Ovary (tissue), 9 donors: ENCODE results near the gene ROGDI. TPM values are rescaled to one million over a fixed set of nuclear protein-coding genes. Genes with fewer than 3 reads are reported as not detected.

Experiments used
- DNase-seq, 5 donors: peaks; one replicate each; pipeline ENCODE4 v3.0.0-alpha.2; 2019 to 2020
- H3K27ac ChIP-seq, 2 donors: fragments of 200-600 bp; one replicate each; pipeline versions ENCODE4 v1.5.1 to v1.8.0; 2019 to 2022
- H3K27me3 ChIP-seq: fragments of 200-600 bp; one replicate; pipeline ENCODE4 v1.8.0; 2022
- H3K36me3 ChIP-seq: fragments of 200-600 bp; sonication (generic); one replicate; pipeline ENCODE4 v1.5.1; 2019
- H3K4me1 ChIP-seq: one replicate; pipeline ENCODE4 v1.8.1; 2013; ENCODE audit warnings: mild to moderate bottlenecking, moderate library complexity; ENCODE audit not compliant: insufficient read depth
- H3K4me3 ChIP-seq: fragments of 200-600 bp; sonication (generic); one replicate; pipeline ENCODE4 v1.5.1; 2017
- H3K9me3 ChIP-seq, 2 donors: fragments of 200-600 bp in 1 of 2; sonication (generic) in 1 of 2; one replicate each; pipeline versions ENCODE4 v1.5.1 to v1.8.1; 2013 to 2019; ENCODE audit warnings: mild to moderate bottlenecking in 1 of 2, moderate library complexity in 1 of 2
- EP300 ChIP-seq: sonication (generic); formaldehyde crosslinking; IDR thresholded peaks from one replicate; pipeline ENCODE4 v1.6.1; 2017; ENCODE audit warnings: antibody characterized with exemption
- POLR2A ChIP-seq: fragments of 450-650 bp; IDR thresholded peaks from one replicate; pipeline ENCODE4 v1.6.1; 2017; ENCODE audit warnings: antibody characterized with exemption, mild to moderate bottlenecking, moderate library complexity
- WGBS, 3 donors: extraction: QIAGEN DNeasy Blood & Tissue Kit in 1 of 3; methylation state at CpG; one replicate each; pipeline versions ENCODE4 v1.1.5 to v1.1.7; 2013 to 2017; 5-methylcytosine and 5-hydroxymethylcytosine counted together
- intact Hi-C, 4 donors: fragments of 100-400 bp; cut with DNase I; formaldehyde crosslinking; loops; one replicate each; pipeline versions ENCODE4 v1.11.0 to v1.15.1; 2022 to 2023
- polyA plus RNA-seq, 2 donors: library from polyadenylated mRNA; stranded (reverse); fragments of 200-250 nt in 1 of 2; fragments of 350-450 nt in 1 of 2; fragmentation: Illumina TruSeq in 1 of 2; extraction: RNeasy Lipid Tissue Mini Kit (QIAGEN cat#74804) in 1 of 2; gene quantifications; one replicate each; pipeline ENCODE4 v1.2.3, GENCODE V29; 2013 to 2014
- total RNA-seq, 7 donors: library from RNA; depleted of rRNA in 2 of 7; stranded (reverse); fragments of >200 nt in 2 of 7; fragmentation: NEBNext Ultra II Directional in 3 of 7; extraction: Animal tissue kit (Norgen Biotek cat#: 25700) in 3 of 7; gene quantifications; one replicate each; pipeline versions ENCODE4 v1.1.0 to v1.2.4, GENCODE V29; 2016 to 2023
- TF ChIP-seq, protein P1 (sequence below), 3 donors: fragments of 450-650 bp in 2 of 3; fragments of 200-600 bp in 1 of 3; IDR thresholded peaks; one replicate each; pipeline versions ENCODE4 v1.5.1 to v1.8.0; 2016 to 2022; ENCODE audit warnings: antibody characterized with exemption in 3 of 3, mild to moderate bottlenecking in 1 of 3
- donor health status: DM: no; HTN: no; CAD: no; lungs with moderate emphysema.
- donor health status: DM: no; HTN: no; CAD: no.
- donor health status: Bipolar disorder and iron deficiency.
- donor health status: DM: yes; HTN: yes; CAD: no.
- donor health status: DM: no; HTN: no; CAD: no.
- donor health status: DM: yes; HTN: yes; CAD: no.

The ROGDI gene
- total and polyA plus RNA-seq, 9 donors = 6.0 to 31.9 (median 22.3) TPM

DNA sequence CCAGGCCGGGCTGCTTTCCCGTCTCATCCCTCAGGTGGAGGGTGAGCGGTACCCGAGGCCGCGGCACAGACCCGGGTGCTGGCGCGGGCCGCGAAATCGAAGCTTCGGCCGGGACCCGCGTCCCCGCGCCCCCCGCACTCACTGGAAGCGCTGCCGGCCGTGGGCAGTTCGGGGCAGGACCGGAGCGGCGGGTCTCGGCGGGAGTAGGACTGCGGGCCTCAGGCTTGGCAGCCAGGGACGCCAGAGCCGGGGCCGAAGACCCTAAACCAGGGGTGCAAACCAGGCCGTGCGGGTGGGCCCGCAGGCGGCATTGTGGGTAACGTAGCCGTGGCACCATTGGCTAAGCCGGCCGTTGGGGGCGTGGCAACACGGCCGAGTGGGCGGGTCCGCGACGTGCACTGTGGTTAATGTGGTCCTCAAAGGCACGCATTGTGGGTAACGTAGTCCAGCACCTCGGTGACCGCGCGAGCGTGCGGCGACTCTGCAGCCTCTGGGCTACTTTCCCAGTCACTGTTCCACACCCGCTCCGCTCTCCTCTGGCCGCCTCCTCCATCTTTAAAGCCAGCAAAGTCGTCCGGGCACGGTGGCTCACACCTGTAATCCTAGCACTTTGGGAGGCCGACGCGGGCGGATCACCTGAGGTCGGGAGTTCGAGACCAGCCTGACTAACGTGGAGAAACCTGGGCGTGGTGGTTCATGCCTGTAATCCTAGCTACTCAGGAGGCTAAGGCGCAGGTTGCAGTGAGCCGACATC, 35.4 kb downstream of the ROGDI start, which contains the start of gene ZNF500:
Gene ZNF500, minus strand, starts transcription at position 288 of the 754 bp plus-strand sequence. CDS start 1,184 bp downstream, outside the sequence.
- Histone ChIP-seq H3K27me3 (no peaks in the 10 kb centered on the region), H3K27ac (peak within 1 kb of the TSS in 1 of 2 donors; percentile 77), H3K9me3 (no peaks in the 10 kb centered on the region), H3K4me3 (peak within 1 kb of the TSS; percentile 99), H3K36me3 (no peaks in the 10 kb centered on the region), H3K4me1 (peaks cover 2% of the 10 kb centered on the region)
- peak; percentile 97 to 99 (median 98) for DNase-seq
- 2 to 6% (median 4%) methylated on average over 33 to 72 of the region's 72 CpGs for WGBS, 3 donors
- TF ChIP-seq EP300 = no peak
- TF ChIP-seq, protein P1, sequence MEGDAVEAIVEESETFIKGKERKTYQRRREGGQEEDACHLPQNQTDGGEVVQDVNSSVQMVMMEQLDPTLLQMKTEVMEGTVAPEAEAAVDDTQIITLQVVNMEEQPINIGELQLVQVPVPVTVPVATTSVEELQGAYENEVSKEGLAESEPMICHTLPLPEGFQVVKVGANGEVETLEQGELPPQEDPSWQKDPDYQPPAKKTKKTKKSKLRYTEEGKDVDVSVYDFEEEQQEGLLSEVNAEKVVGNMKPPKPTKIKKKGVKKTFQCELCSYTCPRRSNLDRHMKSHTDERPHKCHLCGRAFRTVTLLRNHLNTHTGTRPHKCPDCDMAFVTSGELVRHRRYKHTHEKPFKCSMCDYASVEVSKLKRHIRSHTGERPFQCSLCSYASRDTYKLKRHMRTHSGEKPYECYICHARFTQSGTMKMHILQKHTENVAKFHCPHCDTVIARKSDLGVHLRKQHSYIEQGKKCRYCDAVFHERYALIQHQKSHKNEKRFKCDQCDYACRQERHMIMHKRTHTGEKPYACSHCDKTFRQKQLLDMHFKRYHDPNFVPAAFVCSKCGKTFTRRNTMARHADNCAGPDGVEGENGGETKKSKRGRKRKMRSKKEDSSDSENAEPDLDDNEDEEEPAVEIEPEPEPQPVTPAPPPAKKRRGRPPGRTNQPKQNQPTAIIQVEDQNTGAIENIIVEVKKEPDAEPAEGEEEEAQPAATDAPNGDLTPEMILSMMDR (IDR thresholded peaks at IDR 0.05) = no peak
- no peak for TF ChIP-seq POLR2A
- intact Hi-C loops = no loop called here

- DNase-seq = no peak
- Histone ChIP-seq H3K4me3 (peak overlapping the region; percentile 99), H3K9me3 (no peaks in the 10 kb centered on the region), H3K4me1 (peaks cover 2% of the 10 kb centered on the region), H3K36me3 (no peaks in the 10 kb centered on the region), H3K27me3 (no peaks in the 10 kb centered on the region), H3K27ac (no peak overlapping the region)
- intact Hi-C loops = no loop called here
- 62 to 67% (median 64%) methylated on average over 26 of the region's 26 CpGs for WGBS, 3 donors
- no peak for TF ChIP-seq EP300
Observed at GRCh38 chr16:4765511-4766474, 36.6 kb downstream of the ROGDI start.

DNA sequence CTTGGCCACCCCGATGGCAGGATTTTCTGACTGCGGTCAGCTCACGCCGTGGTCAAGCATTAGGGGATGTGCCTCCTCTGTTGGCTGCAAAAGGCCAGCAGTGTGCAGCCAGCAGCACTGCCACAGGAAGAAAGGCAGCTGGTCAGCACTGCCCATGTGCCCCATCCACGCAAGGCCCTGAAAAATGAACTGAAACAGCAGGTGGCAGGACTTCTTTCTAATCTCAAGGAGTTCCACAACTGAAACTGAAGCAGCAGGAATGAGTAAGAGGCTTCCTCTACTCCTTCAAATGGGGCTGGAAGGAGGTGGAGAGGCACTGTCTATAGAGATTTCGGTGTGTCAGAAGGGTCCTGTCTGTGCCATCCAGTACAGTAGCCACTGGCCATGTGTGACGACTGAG, 38.6 kb downstream of the ROGDI start:
- Histone ChIP-seq H3K4me3 (no peak overlapping the region), H3K27ac (no peak overlapping the region), H3K36me3 (no peaks in the 10 kb centered on the region), H3K4me1 (peaks cover 2% of the 10 kb centered on the region), H3K27me3 (no peaks in the 10 kb centered on the region), H3K9me3 (no peaks in the 10 kb centered on the region)
- intact Hi-C loops = no loop called here
- WGBS, 3 donors = 88 to 90% (median 89%) methylated on average over 7 of the region's 7 CpGs
- no peak for DNase-seq
- TF ChIP-seq, protein P1 (IDR thresholded peaks at IDR 0.05) = no peak
- no peak for TF ChIP-seq EP300

- no peaks in the 10 kb centered on the region for H3K27me3 ChIP-seq
- H3K36me3 ChIP-seq = no peaks in the 10 kb centered on the region
- no peak overlapping the region for H3K4me3 ChIP-seq
- DNase-seq = no peak
- TF ChIP-seq POLR2A (no peak), EP300 (no peak)
- TF ChIP-seq, protein P1 (IDR thresholded peaks at IDR 0.05) = no peak
- H3K9me3 ChIP-seq = no peaks in the 10 kb centered on the region
- intact Hi-C loops = no loop called here
- H3K27ac ChIP-seq = no peak overlapping the region
- H3K4me1 ChIP-seq = peaks cover 2% of the 10 kb centered on the region
- 90 to 94% (median 94%) methylated on average over 9 of the region's 9 CpGs for WGBS, 3 donors
Observed at GRCh38 chr16:4762205-4762604, 40.2 kb downstream of the ROGDI start.
